Measurements from ENCODE around the gene CCBE1.
"Not testable (repeated sequence)": the region's sequence is repeated elsewhere in the genome, so short reads cannot be mapped to it uniquely, and the experiment has no call there.

The CCBE1 gene

GRCh38 chr18:59697236-59697932 lies at the start of gene CCBE1:
TSS of gene CCBE1 (minus strand) at chr18:59697423.
- H3K4me3 Mint-ChIP-seq, result no peak within 1 kb of the TSS
- peak; percentile 59 for DNase-seq
- no peaks in the 10 kb centered on the region for H3K36me3 Mint-ChIP-seq (ENCODE audit: low read depth)
- H3K4me1 Mint-ChIP-seq (ENCODE audit: low read depth), result peaks cover 13% of the 10 kb centered on the region
- peaks cover 61% of the 10 kb centered on the region for H3K27me3 Mint-ChIP-seq
- H3K9me3 Mint-ChIP-seq, result no peaks in the 10 kb centered on the region
- H3K27ac Mint-ChIP-seq, result no peak within 1 kb of the TSS

GRCh38 chr18:59744271-59744721 lies 47.1 kb upstream of the CCBE1 start:
- no peaks in the 10 kb centered on the region for H3K4me1 Mint-ChIP-seq (ENCODE audit: low read depth)
- no peak overlapping the region for H3K27ac Mint-ChIP-seq
- no peaks in the 10 kb centered on the region for H3K36me3 Mint-ChIP-seq (ENCODE audit: low read depth)
- no peaks in the 10 kb centered on the region for H3K9me3 Mint-ChIP-seq
- no peak overlapping the region for H3K4me3 Mint-ChIP-seq
- no peak for DNase-seq
- no peaks in the 10 kb centered on the region for H3K27me3 Mint-ChIP-seq

GRCh38 chr18:59743566-59743965 lies 46.3 kb upstream of the CCBE1 start:
- DNase-seq, result no peak
- H3K27ac Mint-ChIP-seq, result no peak overlapping the region
- no peaks in the 10 kb centered on the region for H3K27me3 Mint-ChIP-seq
- H3K9me3 Mint-ChIP-seq, result no peaks in the 10 kb centered on the region
- H3K36me3 Mint-ChIP-seq (ENCODE audit: low read depth), result no peaks in the 10 kb centered on the region
- no peak overlapping the region for H3K4me3 Mint-ChIP-seq
- no peaks in the 10 kb centered on the region for H3K4me1 Mint-ChIP-seq (ENCODE audit: low read depth)

- Mint-ChIP-seq H3K9me3 (no peaks in the 10 kb centered on the region), H3K27me3 (no peaks in the 10 kb centered on the region), H3K4me1 (ENCODE audit: low read depth) (no peaks in the 10 kb centered on the region), H3K36me3 (ENCODE audit: low read depth) (no peaks in the 10 kb centered on the region), H3K27ac (no peak overlapping the region), H3K4me3 (no peak overlapping the region)
- no peak for DNase-seq
Measured at GRCh38 chr18:59742325-59743111, 45.3 kb upstream of the CCBE1 start.

GRCh38 chr18:59740141-59740540 lies 42.9 kb upstream of the CCBE1 start:
- Mint-ChIP-seq H3K27ac (no peak overlapping the region), H3K4me1 (ENCODE audit: low read depth) (no peaks in the 10 kb centered on the region), H3K9me3 (no peaks in the 10 kb centered on the region), H3K36me3 (ENCODE audit: low read depth) (no peaks in the 10 kb centered on the region), H3K27me3 (peaks cover under 1% of the 10 kb centered on the region), H3K4me3 (no peak overlapping the region)
- no peak for DNase-seq

GRCh38 chr18:59737776-59738300 lies 40.6 kb upstream of the CCBE1 start:
- Mint-ChIP-seq H3K9me3 (no peaks in the 10 kb centered on the region), H3K4me1 (ENCODE audit: low read depth) (no peaks in the 10 kb centered on the region), H3K36me3 (ENCODE audit: low read depth) (no peaks in the 10 kb centered on the region), H3K4me3 (no peak overlapping the region), H3K27ac (no peak overlapping the region), H3K27me3 (peaks cover 4% of the 10 kb centered on the region)
- no peak for DNase-seq

GRCh38 chr18:59737335-59737734 lies 40.1 kb upstream of the CCBE1 start:
- not testable (repeated sequence) for H3K27me3 Mint-ChIP-seq; H3K9me3 Mint-ChIP-seq; H3K27ac Mint-ChIP-seq; H3K4me3 Mint-ChIP-seq; H3K4me1 Mint-ChIP-seq (ENCODE audit: low read depth); H3K36me3 Mint-ChIP-seq (ENCODE audit: low read depth); DNase-seq

GRCh38 chr18:59736061-59736460 lies 38.8 kb upstream of the CCBE1 start:
- Mint-ChIP-seq H3K4me3 (no peak overlapping the region), H3K27ac (no peak overlapping the region), H3K36me3 (ENCODE audit: low read depth) (no peaks in the 10 kb centered on the region), H3K27me3 (peaks cover 4% of the 10 kb centered on the region), H3K9me3 (no peaks in the 10 kb centered on the region), H3K4me1 (ENCODE audit: low read depth) (no peaks in the 10 kb centered on the region)
- no peak for DNase-seq

- Mint-ChIP-seq H3K4me1 (ENCODE audit: low read depth) (no peaks in the 10 kb centered on the region), H3K4me3 (no peak overlapping the region), H3K27ac (no peak overlapping the region)
Measured at GRCh38 chr18:59735269-59735860, 38.1 kb upstream of the CCBE1 start.

GRCh38 chr18:59733421-59733820 lies 36.2 kb upstream of the CCBE1 start:
- H3K27ac Mint-ChIP-seq, result no peak overlapping the region
- no peaks in the 10 kb centered on the region for H3K9me3 Mint-ChIP-seq
- H3K36me3 Mint-ChIP-seq (ENCODE audit: low read depth), result no peaks in the 10 kb centered on the region
- H3K4me1 Mint-ChIP-seq (ENCODE audit: low read depth), result no peaks in the 10 kb centered on the region
- DNase-seq, result no peak
- peaks cover 4% of the 10 kb centered on the region for H3K27me3 Mint-ChIP-seq
- no peak overlapping the region for H3K4me3 Mint-ChIP-seq

More at GRCh38 chr18:59735269-59735860, 38.1 kb upstream of the CCBE1 start:
- peaks cover 4% of the 10 kb centered on the region for H3K27me3 Mint-ChIP-seq
- H3K36me3 Mint-ChIP-seq (ENCODE audit: low read depth), result no peaks in the 10 kb centered on the region
- no peak for DNase-seq
- H3K9me3 Mint-ChIP-seq, result no peaks in the 10 kb centered on the region

- Mint-ChIP-seq H3K4me1 (ENCODE audit: low read depth) (no peaks in the 10 kb centered on the region), H3K27me3 (peaks cover 8% of the 10 kb centered on the region), H3K9me3 (no peaks in the 10 kb centered on the region), H3K27ac (no peak overlapping the region), H3K36me3 (ENCODE audit: low read depth) (no peaks in the 10 kb centered on the region), H3K4me3 (no peak overlapping the region)
- no peak for DNase-seq
Measured at GRCh38 chr18:59730896-59731295, 33.7 kb upstream of the CCBE1 start.

GRCh38 chr18:59729781-59730180 lies 32.6 kb upstream of the CCBE1 start:
- DNase-seq, result no peak
- H3K27ac Mint-ChIP-seq, result no peak overlapping the region
- H3K27me3 Mint-ChIP-seq, result peaks cover 5% of the 10 kb centered on the region
- H3K36me3 Mint-ChIP-seq (ENCODE audit: low read depth), result no peaks in the 10 kb centered on the region
- H3K9me3 Mint-ChIP-seq, result no peaks in the 10 kb centered on the region
- H3K4me1 Mint-ChIP-seq (ENCODE audit: low read depth), result no peaks in the 10 kb centered on the region
- H3K4me3 Mint-ChIP-seq, result no peak overlapping the region

GRCh38 chr18:59728816-59729215 lies 31.6 kb upstream of the CCBE1 start:
- no peaks in the 10 kb centered on the region for H3K4me1 Mint-ChIP-seq (ENCODE audit: low read depth)
- no peaks in the 10 kb centered on the region for H3K9me3 Mint-ChIP-seq
- no peak overlapping the region for H3K27ac Mint-ChIP-seq
- H3K36me3 Mint-ChIP-seq (ENCODE audit: low read depth), result no peaks in the 10 kb centered on the region
- H3K27me3 Mint-ChIP-seq, result peaks cover 5% of the 10 kb centered on the region
- no peak overlapping the region for H3K4me3 Mint-ChIP-seq
- no peak for DNase-seq

- Mint-ChIP-seq H3K27me3 (peaks cover 9% of the 10 kb centered on the region), H3K27ac (no peak overlapping the region), H3K4me3 (no peak overlapping the region), H3K36me3 (ENCODE audit: low read depth) (no peaks in the 10 kb centered on the region), H3K9me3 (no peaks in the 10 kb centered on the region), H3K4me1 (ENCODE audit: low read depth) (no peaks in the 10 kb centered on the region)
- no peak for DNase-seq
Measured at GRCh38 chr18:59725142-59725541, 27.9 kb upstream of the CCBE1 start.

GRCh38 chr18:59724103-59724502 lies 26.9 kb upstream of the CCBE1 start:
- H3K4me3 Mint-ChIP-seq, result no peak overlapping the region
- H3K27ac Mint-ChIP-seq, result no peak overlapping the region
- DNase-seq, result no peak
- H3K4me1 Mint-ChIP-seq (ENCODE audit: low read depth), result no peaks in the 10 kb centered on the region
- no peaks in the 10 kb centered on the region for H3K36me3 Mint-ChIP-seq (ENCODE audit: low read depth)
- H3K9me3 Mint-ChIP-seq, result no peaks in the 10 kb centered on the region
- peaks cover 11% of the 10 kb centered on the region for H3K27me3 Mint-ChIP-seq
